Metanephros (tissue), 2 donors: ENCODE results near the gene ARL13B. TPM values are rescaled to one million over a fixed set of nuclear protein-coding genes. Genes with fewer than 3 reads are reported as not detected.

Experiments
- small RNA-seq: library from RNA; depleted of rRNA; stranded (forward); fragments of <200 nt; gene quantifications from one replicate; pipeline ENCODE3, GENCODE V24; 2014; ENCODE audit warnings: low replicate concordance
- total RNA-seq: library from RNA; depleted of rRNA; stranded (reverse); fragments of >200 nt; gene quantifications from one replicate; pipeline ENCODE4 v1.2.3, GENCODE V29; 2014

ARL13B gene
- 11.3 TPM for total RNA-seq

DNA sequence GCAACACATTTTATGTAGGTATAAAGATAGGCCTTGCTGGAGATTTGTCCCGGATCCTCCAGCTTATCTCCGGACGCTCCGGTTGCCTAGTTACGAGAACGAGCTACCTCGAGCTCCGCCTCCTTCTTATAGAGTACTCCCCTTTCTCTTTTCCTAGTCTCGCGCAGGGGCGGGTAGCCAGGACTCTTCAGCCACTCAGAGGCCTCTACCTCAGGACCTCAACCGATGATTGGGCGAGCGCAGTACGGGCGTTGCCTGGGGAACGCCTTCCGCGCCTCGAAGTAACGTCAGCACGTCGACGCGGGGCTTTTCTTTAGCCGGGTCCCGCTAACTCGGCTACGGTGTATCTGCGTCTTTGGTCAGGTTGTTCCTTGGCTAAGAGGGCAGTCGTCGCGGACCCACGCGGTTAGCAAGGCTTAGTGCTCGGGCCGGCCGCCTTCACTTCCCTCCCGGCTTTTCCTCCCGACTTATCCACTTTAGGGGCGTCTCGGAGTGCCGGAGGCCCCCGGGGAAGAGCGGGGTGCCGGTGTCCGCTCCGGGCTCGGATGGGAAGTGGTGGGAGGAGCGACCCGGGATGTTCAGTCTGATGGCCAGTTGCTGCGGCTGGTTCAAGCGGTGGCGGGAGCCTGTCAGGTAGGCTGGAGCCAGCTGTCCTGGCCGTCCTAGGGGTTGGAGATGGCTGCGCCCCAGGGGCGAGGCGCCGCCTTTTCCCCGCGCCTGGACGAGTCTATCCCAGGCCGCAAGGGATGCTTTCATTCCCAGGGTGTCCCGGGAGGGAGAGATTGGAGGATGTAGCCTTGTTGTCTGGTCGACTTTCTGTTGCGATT, at the start of gene ARL13B:
ARL13B (plus strand) TSS at position 306 of the 827 bp plus-strand sequence; CDS start at position 575, 269 bp downstream.

DNA sequence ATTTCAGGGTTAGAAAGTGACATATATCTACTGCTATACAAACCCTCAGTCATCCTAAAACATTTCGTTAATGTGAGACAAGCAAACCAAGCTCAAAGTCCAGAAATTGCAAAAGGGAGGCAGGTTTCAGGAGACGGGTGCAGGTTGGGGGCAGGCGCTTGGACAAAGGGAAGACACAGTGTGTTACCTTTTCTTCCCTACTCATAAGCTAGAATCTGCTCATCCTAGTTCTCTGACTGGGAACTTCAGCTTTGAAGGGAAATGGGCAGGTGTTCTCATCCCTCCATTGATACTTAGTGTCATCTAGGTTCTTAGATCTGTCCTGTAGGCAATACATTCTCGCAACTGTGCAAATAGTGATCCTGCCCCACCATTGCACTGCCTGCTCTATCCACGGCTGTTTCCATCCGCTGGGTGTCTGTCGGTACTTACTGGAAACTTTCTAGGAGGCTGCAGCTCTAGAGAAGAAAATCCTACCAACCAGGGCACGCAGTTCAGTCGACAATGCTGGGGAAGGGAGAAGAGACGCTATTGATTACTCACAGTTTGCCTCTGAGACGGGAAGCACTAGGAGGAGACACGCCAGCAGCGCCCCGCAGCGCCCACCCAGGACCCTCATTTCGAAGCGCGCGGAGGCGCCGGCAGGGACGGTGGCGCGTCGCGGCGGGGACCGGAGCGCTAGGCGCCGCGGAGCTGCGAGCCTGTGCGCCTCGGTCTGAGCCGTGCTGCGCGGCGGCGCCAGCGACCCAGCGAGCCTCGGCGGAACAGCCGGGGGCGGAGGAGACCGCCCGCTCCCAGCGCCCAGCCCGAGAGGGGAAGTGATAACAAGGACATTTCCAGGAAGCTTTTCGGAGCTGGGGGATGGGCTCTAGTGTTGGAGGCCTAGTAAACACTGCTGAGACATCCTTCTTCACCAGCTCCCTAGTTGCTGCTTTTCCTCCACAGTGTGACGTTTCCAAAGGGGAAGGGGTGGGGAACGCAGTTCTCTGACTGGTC, 6.5 kb upstream of the ARL13B start, which contains the start of gene PROS1:
PROS1 (minus strand) TSS at position 766 of the 996 bp plus-strand sequence; CDS start at position 619, 147 bp downstream.

DNA sequence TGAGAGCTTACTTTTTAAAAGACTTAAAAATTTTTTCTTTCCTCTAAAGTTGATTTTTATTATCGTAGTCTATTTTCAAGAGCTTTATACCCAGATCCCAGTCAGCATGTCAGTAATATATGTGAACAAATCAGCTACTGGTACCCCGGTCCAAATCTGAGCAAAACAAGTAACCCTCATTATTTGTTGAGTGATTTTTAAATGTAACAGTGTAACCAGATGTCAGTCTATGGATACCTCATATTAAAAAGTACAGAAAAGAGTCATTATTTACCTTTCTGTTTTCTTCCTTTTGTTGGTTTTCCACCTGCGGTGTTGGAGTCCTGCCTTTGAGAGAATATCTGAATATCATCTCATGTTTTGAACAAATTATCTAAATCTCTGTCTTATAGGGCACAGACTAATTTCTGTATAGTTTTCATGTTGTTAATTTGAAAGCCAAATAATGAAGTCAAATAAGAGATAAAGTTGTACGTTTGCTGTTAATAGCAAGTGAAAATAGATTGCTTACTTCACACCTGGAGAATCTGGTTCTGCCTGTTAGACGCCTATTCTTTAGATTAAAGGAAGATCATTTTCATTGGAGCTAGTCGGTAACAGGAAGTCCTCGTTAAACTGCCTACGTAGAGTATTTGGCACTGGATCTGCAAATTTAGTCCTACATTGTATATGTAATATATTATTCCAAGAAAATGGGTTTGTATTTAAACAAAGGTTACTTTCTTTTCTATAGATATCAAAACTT, 48.3 kb downstream of the ARL13B start, which contains the start of gene STX19:
STX19 (minus strand) TSS at position 505 of the 745 bp plus-strand sequence. CDS start 13,328 bp downstream, outside the sequence.

DNA sequence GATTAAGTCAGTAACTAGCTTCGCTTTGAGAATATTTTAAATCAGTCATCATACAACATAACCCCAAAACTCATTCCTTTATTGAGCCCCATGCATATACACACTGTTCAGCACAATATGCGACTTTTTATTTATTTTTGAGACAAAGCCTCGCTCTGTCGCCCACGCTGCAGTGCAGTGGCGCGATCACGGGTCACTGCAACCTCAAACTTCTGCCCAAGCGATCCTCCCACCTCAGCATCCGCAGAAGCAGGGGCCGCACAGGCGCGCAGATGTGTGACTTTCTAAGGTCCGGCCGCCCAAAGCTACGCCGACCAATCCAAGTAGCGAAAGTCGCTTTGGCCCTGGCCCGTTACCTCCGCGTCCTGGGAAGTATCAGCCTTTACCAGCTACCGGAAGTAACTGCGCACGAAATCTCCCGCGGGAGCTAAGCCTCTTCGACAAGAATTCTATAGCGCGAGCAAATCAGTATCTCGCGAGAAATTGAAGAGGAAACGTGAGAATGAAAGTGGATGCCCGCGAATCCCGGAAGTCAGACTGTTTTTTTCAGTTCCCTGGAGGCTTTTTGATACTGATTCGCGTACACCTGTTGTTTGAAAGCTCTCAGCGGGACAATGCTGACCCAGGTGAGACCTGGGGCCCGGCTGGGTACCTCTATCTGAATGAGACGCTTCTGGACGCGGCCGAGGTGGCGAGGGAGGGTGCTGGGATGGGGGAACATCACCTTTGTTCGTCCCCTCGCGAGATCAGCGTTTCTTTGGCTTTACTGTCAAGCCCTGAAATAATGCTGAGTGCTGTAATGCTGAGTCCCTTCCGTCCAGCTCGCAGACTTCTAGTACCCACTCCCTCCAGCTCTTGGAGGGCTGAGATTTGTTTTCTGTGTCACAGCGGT, 82.8 kb downstream of the ARL13B start, which contains the start of the genes DHFR2 and NSUN3:
DHFR2 (minus strand) TSS at position 404 of the 892 bp plus-strand sequence. CDS start 1,405 bp downstream, outside the sequence.
NSUN3 (plus strand) TSS at position 549 of the 892 bp plus-strand sequence; CDS start at position 615, 66 bp downstream.

Small RNAs within 50 kb of the gene (small RNA-seq; reads per million reads assigned to genes)
- not detected for gene RF00019
- gene RNU6-511P: not detected

Other genes with a start within 250 kb of the ARL13B start
- gene PROS1, start 6.3 kb upstream of the ARL13B start, total RNA-seq: 27.5 TPM
- gene STX19, start 48.4 kb downstream of the ARL13B start, total RNA-seq: not detected
- gene DHFR2, start 82.8 kb downstream of the ARL13B start, total RNA-seq: 6.2 TPM
- 24.4 TPM for gene NSUN3, start 82.9 kb downstream of the ARL13B start, total RNA-seq